HepG2 (cell line): ENCODE results near the gene SLC16A3. TPM values are rescaled to one million over a fixed set of nuclear protein-coding genes. Genes with fewer than 3 reads are reported as not detected.

Source experiments
- CREB3 ChIP-seq: sonication (generic); formaldehyde crosslinking; IDR thresholded peaks from 2 replicates; pipeline ENCODE4 v1.5.0; 2020; ENCODE audit warnings: missing genetic modification reagents
- DPF2 ChIP-seq: sonication (generic); formaldehyde crosslinking; IDR thresholded peaks from 2 replicates; pipeline ENCODE4 v1.4.0; 2020; ENCODE audit warnings: mild to moderate bottlenecking, low read depth, missing genetic modification reagents, borderline replicate concordance
- FIP1L1 ChIP-seq: fragments of 200-400 bp; formaldehyde crosslinking; IDR thresholded peaks from 2 replicates; pipeline ENCODE4 v1.6.1; 2018; ENCODE audit warnings: low read depth, mild to moderate bottlenecking, low read length, moderate library complexity, borderline replicate concordance; ENCODE audit not compliant: insufficient read depth
- FOXK1 ChIP-seq: sonication (generic); formaldehyde crosslinking; IDR thresholded peaks from 2 replicates; pipeline ENCODE4 v1.4.0; 2020; ENCODE audit warnings: low read depth, missing genetic modification reagents, borderline replicate concordance
- MYPOP ChIP-seq: sonication (generic); formaldehyde crosslinking; IDR thresholded peaks from 2 replicates; pipeline ENCODE4 v1.8.1; 2023; ENCODE audit warnings: mild to moderate bottlenecking, moderate library complexity, missing genetic modification reagents
- NCOA1 ChIP-seq: sonication (generic); formaldehyde crosslinking; IDR thresholded peaks from 2 replicates; pipeline ENCODE4 v1.9.0; 2021; ENCODE audit warnings: missing genetic modification reagents
- SNAPC5 ChIP-seq: sonication (generic); formaldehyde crosslinking; IDR thresholded peaks from 2 replicates; pipeline ENCODE4 v1.8.1; 2023; ENCODE audit warnings: mild to moderate bottlenecking, missing genetic modification reagents, borderline replicate concordance
- SP4 ChIP-seq: sonication (generic); formaldehyde crosslinking; IDR thresholded peaks from 2 replicates; pipeline ENCODE4 v1.8.1; 2023; ENCODE audit warnings: mild to moderate bottlenecking, missing genetic modification reagents
- TARDBP ChIP-seq: sonication (generic); formaldehyde crosslinking; IDR thresholded peaks from 2 replicates; pipeline ENCODE4 v1.8.0; 2022; ENCODE audit warnings: mild to moderate bottlenecking, missing genetic modification reagents
- UBTF ChIP-seq: sonication (generic); formaldehyde crosslinking; IDR thresholded peaks from 2 replicates; pipeline ENCODE4 v1.4.0; 2020; ENCODE audit warnings: mild to moderate bottlenecking, missing genetic modification reagents
- ZFP1 ChIP-seq: IDR thresholded peaks from 2 replicates; pipeline ENCODE4 v1.6.1; 2016
- ZNF430 ChIP-seq: sonication (generic); formaldehyde crosslinking; IDR thresholded peaks from 2 replicates; pipeline ENCODE4 v1.9.0; 2021; ENCODE audit warnings: mild to moderate bottlenecking, missing genetic modification reagents
- ZNF441 ChIP-seq: sonication (generic); formaldehyde crosslinking; IDR thresholded peaks from 2 replicates; pipeline ENCODE4 v1.7.0; 2021; ENCODE audit warnings: missing genetic modification reagents, borderline replicate concordance
- ZNF501 ChIP-seq: sonication (generic); formaldehyde crosslinking; IDR thresholded peaks from 2 replicates; pipeline ENCODE4 v1.5.1; 2020; ENCODE audit warnings: mild to moderate bottlenecking, moderate library complexity, missing genetic modification reagents
- ZNF598 ChIP-seq: sonication (generic); formaldehyde crosslinking; IDR thresholded peaks from 2 replicates; pipeline ENCODE4 v1.5.1; 2020; ENCODE audit warnings: mild to moderate bottlenecking, missing genetic modification reagents, borderline replicate concordance
- polyA plus RNA-seq, 8 experiments: library from polyadenylated mRNA; depleted of rRNA in 3 of 8; stranded (reverse) in 7 of 8; unstranded in 1 of 8; fragments of >200 nt; fragmentation: Illumina TruSeq in 4 of 8; extraction: Trizol in 4 of 8; gene quantifications; 2 replicates each; pipeline versions ENCODE4 v1.2.1 to v1.2.3, GENCODE V29; 2011 to 2016; ENCODE audit warnings: low read depth in 4 of 8, missing spikeins in 1 of 8, mixed read lengths in 1 of 8; ENCODE audit not compliant: insufficient read depth in 1 of 8
- total RNA-seq, 5 experiments: library from RNA; depleted of rRNA; stranded (reverse); fragments of >200 nt; fragmentation: Illumina TruSeq; extraction: Trizol; gene quantifications; 2 replicates each; pipeline ENCODE4 v1.2.3, GENCODE V29; 2016; ENCODE audit warnings: low read depth in 1 of 5
- TF ChIP-seq, protein P1 (sequence below): sonication (generic); formaldehyde crosslinking; IDR thresholded peaks from 2 replicates; pipeline ENCODE4 v1.8.0; 2022; ENCODE audit warnings: missing genetic modification reagents, mild to moderate bottlenecking, moderate library complexity, borderline replicate concordance
- TF ChIP-seq, protein P2 (sequence below): sonication (generic); formaldehyde crosslinking; IDR thresholded peaks from 2 replicates; pipeline ENCODE4 v1.4.0; 2020; ENCODE audit warnings: low read depth, missing genetic modification reagents
- TF ChIP-seq, protein P3 (sequence below): IDR thresholded peaks from 2 replicates; pipeline ENCODE4 v1.6.1; 2016; ENCODE audit warnings: control low read depth

The SLC16A3 gene
- total and polyA plus RNA-seq, 2 of the 13 experiments (the other 11 are each of a cell fraction or from before 2014, with no cell fraction given), result 242 to 349 TPM

DNA sequence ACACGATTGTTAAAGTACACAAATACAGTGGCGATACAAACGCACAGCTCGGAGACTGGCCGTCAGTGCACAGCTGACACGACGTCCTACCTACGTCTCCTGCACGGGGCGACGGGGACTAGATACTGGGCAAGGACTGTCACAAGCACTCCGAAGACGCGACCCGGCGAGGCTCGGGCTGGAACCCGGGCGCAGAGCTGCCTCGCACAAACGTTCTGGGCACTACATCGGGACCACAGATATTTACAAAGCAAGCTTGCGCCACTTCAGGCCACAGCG is 13.8 kb downstream of the SLC16A3 start (continued):
- TF ChIP-seq, protein P1, sequence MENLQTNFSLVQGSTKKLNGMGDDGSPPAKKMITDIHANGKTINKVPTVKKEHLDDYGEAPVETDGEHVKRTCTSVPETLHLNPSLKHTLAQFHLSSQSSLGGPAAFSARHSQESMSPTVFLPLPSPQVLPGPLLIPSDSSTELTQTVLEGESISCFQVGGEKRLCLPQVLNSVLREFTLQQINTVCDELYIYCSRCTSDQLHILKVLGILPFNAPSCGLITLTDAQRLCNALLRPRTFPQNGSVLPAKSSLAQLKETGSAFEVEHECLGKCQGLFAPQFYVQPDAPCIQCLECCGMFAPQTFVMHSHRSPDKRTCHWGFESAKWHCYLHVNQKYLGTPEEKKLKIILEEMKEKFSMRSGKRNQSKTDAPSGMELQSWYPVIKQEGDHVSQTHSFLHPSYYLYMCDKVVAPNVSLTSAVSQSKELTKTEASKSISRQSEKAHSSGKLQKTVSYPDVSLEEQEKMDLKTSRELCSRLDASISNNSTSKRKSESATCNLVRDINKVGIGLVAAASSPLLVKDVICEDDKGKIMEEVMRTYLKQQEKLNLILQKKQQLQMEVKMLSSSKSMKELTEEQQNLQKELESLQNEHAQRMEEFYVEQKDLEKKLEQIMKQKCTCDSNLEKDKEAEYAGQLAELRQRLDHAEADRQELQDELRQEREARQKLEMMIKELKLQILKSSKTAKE (CRISPR knock-in tag), result 0 out of 2 replicates have a peak, but pooled peaks have one; percentile 7
- TF ChIP-seq, protein P2, sequence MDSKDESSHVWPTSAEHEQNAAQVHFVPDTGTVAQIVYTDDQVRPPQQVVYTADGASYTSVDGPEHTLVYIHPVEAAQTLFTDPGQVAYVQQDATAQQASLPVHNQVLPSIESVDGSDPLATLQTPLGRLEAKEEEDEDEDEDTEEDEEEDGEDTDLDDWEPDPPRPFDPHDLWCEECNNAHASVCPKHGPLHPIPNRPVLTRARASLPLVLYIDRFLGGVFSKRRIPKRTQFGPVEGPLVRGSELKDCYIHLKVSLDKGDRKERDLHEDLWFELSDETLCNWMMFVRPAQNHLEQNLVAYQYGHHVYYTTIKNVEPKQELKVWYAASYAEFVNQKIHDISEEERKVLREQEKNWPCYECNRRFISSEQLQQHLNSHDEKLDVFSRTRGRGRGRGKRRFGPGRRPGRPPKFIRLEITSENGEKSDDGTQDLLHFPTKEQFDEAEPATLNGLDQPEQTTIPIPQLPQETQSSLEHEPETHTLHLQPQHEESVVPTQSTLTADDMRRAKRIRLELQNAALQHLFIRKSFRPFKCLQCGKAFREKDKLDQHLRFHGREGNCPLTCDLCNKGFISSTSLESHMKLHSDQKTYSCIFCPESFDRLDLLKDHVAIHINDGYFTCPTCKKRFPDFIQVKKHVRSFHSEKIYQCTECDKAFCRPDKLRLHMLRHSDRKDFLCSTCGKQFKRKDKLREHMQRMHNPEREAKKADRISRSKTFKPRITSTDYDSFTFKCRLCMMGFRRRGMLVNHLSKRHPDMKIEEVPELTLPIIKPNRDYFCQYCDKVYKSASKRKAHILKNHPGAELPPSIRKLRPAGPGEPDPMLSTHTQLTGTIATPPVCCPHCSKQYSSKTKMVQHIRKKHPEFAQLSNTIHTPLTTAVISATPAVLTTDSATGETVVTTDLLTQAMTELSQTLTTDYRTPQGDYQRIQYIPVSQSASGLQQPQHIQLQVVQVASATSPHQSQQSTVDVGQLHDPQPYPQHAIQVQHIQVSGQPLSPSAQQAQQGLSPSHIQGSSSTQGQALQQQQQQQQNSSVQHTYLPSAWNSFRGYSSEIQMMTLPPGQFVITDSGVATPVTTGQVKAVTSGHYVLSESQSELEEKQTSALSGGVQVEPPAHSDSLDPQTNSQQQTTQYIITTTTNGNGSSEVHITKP (CRISPR knock-in tag), result no peak
- TF ChIP-seq ZNF501 (CRISPR knock-in tag), result no peak; the same call in 1 of the 2 replicates
- peak; percentile 43; the same call in 1 of the 2 replicates for TF ChIP-seq UBTF
- no peak for TF ChIP-seq SNAPC5 (CRISPR knock-in tag)
- no peak for TF ChIP-seq NCOA1 (CRISPR knock-in tag)
- TF ChIP-seq SP4 (CRISPR knock-in tag), result 0 out of 2 replicates have a peak, but pooled peaks have one; percentile 4
- TF ChIP-seq CREB3 (CRISPR knock-in tag), result no peak
- no peak for TF ChIP-seq ZNF441 (CRISPR knock-in tag)
- TF ChIP-seq ZNF430 (CRISPR knock-in tag), result 0 out of 2 replicates have a peak, but pooled peaks have one; percentile 65
- TF ChIP-seq, protein P3, sequence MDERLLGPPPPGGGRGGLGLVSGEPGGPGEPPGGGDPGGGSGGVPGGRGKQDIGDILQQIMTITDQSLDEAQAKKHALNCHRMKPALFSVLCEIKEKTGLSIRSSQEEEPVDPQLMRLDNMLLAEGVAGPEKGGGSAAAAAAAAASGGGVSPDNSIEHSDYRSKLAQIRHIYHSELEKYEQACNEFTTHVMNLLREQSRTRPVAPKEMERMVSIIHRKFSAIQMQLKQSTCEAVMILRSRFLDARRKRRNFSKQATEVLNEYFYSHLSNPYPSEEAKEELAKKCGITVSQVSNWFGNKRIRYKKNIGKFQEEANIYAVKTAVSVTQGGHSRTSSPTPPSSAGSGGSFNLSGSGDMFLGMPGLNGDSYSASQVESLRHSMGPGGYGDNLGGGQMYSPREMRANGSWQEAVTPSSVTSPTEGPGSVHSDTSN (CRISPR knock-in tag), result no peak
- no peak for TF ChIP-seq FOXK1 (CRISPR knock-in tag)
- TF ChIP-seq TARDBP (CRISPR knock-in tag), result no peak
- no peak for TF ChIP-seq MYPOP (CRISPR knock-in tag)
- no peak; the same call in none of the 2 replicates for TF ChIP-seq FIP1L1
- TF ChIP-seq DPF2, result no peak
- TF ChIP-seq ZFP1 (CRISPR knock-in tag), result no peak
- 0 out of 2 replicates have a peak, but pooled peaks have one; percentile 4 for TF ChIP-seq ZNF598 (CRISPR knock-in tag)
